ENCODE data around the gene ANKRD17.
"Not testable (repeated sequence)": the region's sequence is repeated elsewhere in the genome, so short reads cannot be mapped to it uniquely, and the experiment has no call there.

The ANKRD17 gene

DNA sequence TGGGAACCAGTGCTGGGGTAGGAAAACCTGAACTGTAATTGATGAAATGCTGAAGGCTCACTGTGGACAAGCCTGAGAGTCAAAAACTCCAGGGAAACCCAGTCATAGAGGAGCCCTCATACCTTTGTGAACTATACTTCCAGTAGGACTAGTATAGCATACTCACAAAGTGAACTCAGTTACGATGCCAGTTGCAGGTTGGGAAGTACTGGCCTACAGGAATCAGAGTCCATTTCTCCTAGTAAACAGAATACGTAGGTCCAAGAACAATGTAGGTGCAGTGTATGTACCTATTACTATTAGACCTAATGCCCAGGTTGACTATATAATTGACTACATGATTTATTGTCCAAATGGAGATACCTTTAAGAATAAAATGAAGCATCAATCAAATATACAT, 8.5 kb upstream of the ANKRD17 start:
- TF ChIP-seq POLR2AphosphoS5 (IDR thresholded peaks at IDR 0.05; ENCODE audit: low read depth, low read length) (no peak), TAF1 (IDR thresholded peaks at IDR 0.05; ENCODE audit: low read depth, low read length) (no peak), PAX5 (IDR thresholded peaks at IDR 0.05; ENCODE audit: insufficient read depth, low read length, severe bottlenecking) (no peak), POU2F2 (IDR thresholded peaks at IDR 0.05; ENCODE audit: low read depth, low read length) (no peak), POLR2A (IDR thresholded peaks at IDR 0.05; ENCODE audit: low read depth, low read length) (no peak), SPI1 (IDR thresholded peaks at IDR 0.05; ENCODE audit: low read depth, low read length) (no peak)
- no peak for DNase-seq (ENCODE audit: insufficient read length, low spot score)
- FAIRE-seq, result no peak

DNA sequence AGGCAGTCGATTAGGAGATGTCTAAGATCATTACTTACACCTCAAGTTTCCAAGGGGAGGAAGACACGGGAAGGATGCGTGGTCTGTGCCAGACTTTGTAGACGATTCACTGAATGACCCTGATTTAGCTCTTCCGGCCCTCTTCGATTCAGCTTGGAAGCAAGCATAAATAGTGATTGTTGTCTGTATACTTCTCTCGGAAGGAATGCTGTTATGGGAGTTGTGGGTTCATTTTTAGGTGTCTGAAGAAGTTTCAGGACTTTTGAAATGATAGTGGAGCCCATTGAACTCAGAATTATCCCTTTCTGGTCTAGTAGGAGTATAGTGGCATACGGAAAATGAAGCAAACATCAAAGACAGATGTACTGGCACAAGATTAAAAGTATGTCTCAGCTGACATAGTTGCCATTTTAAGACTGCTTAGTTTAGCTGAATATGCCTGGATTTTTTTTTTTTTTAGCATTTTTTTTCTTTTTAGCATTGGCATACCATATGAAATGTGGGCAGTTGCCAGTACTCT, 1.0 kb upstream of the ANKRD17 start:
- FAIRE-seq (no peak), DNase-seq (ENCODE audit: insufficient read length, low spot score) (no peak)
- no peak for TF ChIP-seq POLR2AphosphoS5 (IDR thresholded peaks at IDR 0.05; ENCODE audit: low read depth, low read length)
- no peak for TF ChIP-seq PAX5 (IDR thresholded peaks at IDR 0.05; ENCODE audit: insufficient read depth, low read length, severe bottlenecking)
- TF ChIP-seq SPI1 (IDR thresholded peaks at IDR 0.05; ENCODE audit: low read depth, low read length), result no peak
- TF ChIP-seq POLR2A (IDR thresholded peaks at IDR 0.05; ENCODE audit: low read depth, low read length), result no peak

DNA sequence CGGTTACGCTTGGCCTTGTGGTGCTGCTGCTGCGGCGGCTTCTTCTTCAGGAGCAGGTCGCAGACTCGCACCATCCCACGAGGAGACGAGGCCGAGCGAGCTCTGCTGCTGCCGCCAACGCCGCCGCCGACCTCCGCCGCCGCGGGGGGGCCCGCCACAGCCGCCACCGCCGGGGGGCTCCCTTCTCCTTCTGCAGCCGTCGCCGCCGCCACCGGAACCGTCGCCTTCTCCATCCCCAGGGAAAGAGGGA, 237 bp downstream of the ANKRD17 start:
- TF ChIP-seq SPI1 (IDR thresholded peaks at IDR 0.05; ENCODE audit: low read depth, low read length) (no peak), POLR2A (IDR thresholded peaks at IDR 0.05; ENCODE audit: low read depth, low read length) (no peak), PAX5 (IDR thresholded peaks at IDR 0.05; ENCODE audit: insufficient read depth, low read length, severe bottlenecking) (no peak), POU2F2 (IDR thresholded peaks at IDR 0.05; ENCODE audit: low read depth, low read length) (no peak), TAF1 (IDR thresholded peaks at IDR 0.05; ENCODE audit: low read depth, low read length) (no peak), POLR2AphosphoS5 (IDR thresholded peaks at IDR 0.05; ENCODE audit: low read depth, low read length) (no peak)
- peak; percentile 16 for DNase-seq (ENCODE audit: insufficient read length, low spot score)
- no peak for FAIRE-seq

DNA sequence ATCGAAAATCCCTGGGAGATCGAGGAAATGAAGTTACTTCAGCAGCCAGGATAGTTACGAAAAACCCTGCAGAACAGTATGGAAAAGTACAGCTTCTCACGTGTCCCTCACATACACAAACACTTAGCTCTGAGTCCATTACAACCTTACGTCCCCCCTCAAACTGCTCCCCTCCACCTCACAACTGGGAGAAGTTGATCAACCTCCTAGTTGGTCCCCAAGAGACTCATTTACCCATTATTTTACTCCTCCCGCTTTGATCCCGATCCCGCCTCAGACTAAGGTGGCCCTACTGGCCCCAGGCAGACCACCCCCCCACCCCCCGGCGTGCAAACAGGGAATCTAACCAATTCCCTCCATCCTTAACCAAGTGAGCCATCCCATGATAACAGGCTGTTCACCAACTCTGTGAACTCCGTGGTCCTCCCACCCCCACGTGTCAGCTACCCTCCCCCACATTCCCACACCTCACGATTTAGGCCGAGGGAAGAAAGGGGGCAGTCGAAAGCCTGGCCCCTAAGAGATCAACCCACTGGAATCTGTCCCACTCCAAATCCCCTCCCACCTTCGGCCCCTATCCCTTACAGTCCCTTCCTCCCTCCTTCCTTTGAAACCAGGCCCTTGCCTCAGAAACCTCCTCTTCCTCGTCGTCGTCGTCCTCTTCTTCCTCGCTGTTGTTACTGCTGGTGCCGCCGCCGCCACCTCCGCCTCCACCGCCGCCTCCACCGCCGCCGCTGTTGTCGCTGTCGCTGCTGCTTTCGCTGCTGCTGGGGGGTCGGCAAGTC, 755 bp downstream of the ANKRD17 start:
- peak; percentile 11; the same call in 1 of the 2 replicates for TF ChIP-seq POLR2A (IDR thresholded peaks at IDR 0.05; ENCODE audit: low read depth, low read length)
- TF ChIP-seq POU2F2 (IDR thresholded peaks at IDR 0.05; ENCODE audit: low read depth, low read length), result no peak
- peak; percentile 4 for DNase-seq (ENCODE audit: insufficient read length, low spot score)
- FAIRE-seq, result peak; percentile 55

DNA sequence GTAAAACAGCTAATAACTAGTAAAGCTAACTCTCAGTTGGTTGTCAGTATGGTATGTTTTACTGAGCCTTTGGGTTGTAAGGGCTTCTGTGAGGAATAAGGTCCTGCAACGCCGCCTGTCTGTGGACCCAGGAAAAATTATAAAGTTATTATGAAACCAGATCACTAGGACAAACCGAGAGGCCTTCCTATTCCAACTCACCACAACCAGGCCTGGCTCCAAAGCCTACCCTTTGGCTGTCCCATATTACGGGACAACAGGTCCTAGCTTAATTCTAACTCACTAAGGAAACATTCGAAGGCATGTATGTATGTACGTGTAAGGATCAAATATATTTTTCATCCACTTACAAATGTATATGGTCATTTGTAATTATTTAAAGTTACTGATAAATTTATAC, 1.4 kb downstream of the ANKRD17 start:
- DNase-seq (ENCODE audit: insufficient read length, low spot score) (peak; percentile 5), FAIRE-seq (no peak)
- TF ChIP-seq TAF1 (IDR thresholded peaks at IDR 0.05; ENCODE audit: low read depth, low read length) (no peak), POLR2AphosphoS5 (IDR thresholded peaks at IDR 0.05; ENCODE audit: low read depth, low read length) (no peak), SPI1 (IDR thresholded peaks at IDR 0.05; ENCODE audit: low read depth, low read length) (no peak), POLR2A (IDR thresholded peaks at IDR 0.05; ENCODE audit: low read depth, low read length) (no peak), POU2F2 (IDR thresholded peaks at IDR 0.05; ENCODE audit: low read depth, low read length) (no peak), PAX5 (IDR thresholded peaks at IDR 0.05; ENCODE audit: insufficient read depth, low read length, severe bottlenecking) (no peak)

DNA sequence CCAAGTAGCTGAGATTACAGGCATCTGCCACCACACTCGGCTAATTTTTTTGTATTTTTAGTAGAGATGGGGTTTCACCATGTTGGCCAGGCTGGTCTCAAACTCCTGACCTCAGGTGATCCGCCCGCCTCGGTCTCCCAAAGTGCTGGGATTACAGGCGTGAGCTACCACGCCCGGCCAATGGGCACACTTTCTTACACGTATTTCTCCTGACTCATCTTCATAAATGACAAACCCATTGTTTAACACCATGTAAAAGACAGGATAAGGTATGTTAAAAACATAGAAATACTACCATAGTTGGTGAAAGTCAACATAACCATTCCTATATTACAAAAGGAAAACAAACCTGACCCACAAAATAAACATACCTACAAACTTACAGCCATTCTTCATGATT, 2.8 kb downstream of the ANKRD17 start:
- DNase-seq (ENCODE audit: insufficient read length, low spot score); FAIRE-seq: not testable (repeated sequence)

DNA sequence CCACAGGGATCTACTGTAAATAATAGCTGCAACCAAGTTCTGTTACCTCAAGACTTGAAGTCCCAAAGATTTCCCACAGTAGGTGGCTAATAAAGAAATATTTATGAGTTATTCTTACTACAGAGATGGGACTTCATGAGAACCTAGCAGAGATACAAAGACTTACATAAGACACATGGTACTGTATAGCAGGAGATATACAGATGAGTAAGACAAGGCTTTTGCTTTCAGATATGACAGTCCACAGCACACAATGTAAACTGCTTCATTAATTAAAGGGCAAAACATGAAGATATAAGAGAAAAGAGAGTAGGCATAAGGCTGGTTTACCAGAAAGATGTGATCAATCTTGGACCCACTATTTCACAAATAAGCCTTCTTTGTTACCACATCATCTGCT, 6.6 kb downstream of the ANKRD17 start:
- FAIRE-seq (no peak), DNase-seq (ENCODE audit: insufficient read length, low spot score) (no peak)
- no peak for TF ChIP-seq POU2F2 (IDR thresholded peaks at IDR 0.05; ENCODE audit: low read depth, low read length)
- no peak for TF ChIP-seq PAX5 (IDR thresholded peaks at IDR 0.05; ENCODE audit: insufficient read depth, low read length, severe bottlenecking)
- no peak for TF ChIP-seq POLR2A (IDR thresholded peaks at IDR 0.05; ENCODE audit: low read depth, low read length)
- TF ChIP-seq POLR2AphosphoS5 (IDR thresholded peaks at IDR 0.05; ENCODE audit: low read depth, low read length), result no peak
- no peak for TF ChIP-seq TAF1 (IDR thresholded peaks at IDR 0.05; ENCODE audit: low read depth, low read length)

DNA sequence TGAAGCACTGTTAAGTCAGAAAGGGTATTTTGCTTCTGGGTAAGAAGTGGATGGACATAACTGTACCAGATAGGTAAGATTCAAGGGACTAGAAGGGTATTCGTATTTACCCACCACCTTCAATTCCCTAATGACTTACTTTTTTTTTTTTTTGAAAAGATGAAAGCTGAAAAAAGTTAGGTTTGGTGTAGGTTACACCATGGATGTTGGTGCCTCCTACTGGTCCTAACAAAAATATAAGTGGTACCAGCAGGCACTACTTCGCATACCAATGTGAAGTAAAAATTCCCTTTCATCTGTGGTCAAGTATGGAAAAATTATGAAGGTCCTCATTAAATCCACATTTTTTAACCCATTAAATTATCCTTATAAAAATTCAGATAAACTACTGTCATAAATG, 7.2 kb downstream of the ANKRD17 start:
- TF ChIP-seq SPI1 (IDR thresholded peaks at IDR 0.05; ENCODE audit: low read depth, low read length), result no peak
- TF ChIP-seq PAX5 (IDR thresholded peaks at IDR 0.05; ENCODE audit: insufficient read depth, low read length, severe bottlenecking), result no peak
- TF ChIP-seq POU2F2 (IDR thresholded peaks at IDR 0.05; ENCODE audit: low read depth, low read length), result no peak
- TF ChIP-seq TAF1 (IDR thresholded peaks at IDR 0.05; ENCODE audit: low read depth, low read length), result no peak
- no peak for TF ChIP-seq POLR2AphosphoS5 (IDR thresholded peaks at IDR 0.05; ENCODE audit: low read depth, low read length)
- no peak for TF ChIP-seq POLR2A (IDR thresholded peaks at IDR 0.05; ENCODE audit: low read depth, low read length)
- no peak for DNase-seq (ENCODE audit: insufficient read length, low spot score)
- no peak for FAIRE-seq

DNA sequence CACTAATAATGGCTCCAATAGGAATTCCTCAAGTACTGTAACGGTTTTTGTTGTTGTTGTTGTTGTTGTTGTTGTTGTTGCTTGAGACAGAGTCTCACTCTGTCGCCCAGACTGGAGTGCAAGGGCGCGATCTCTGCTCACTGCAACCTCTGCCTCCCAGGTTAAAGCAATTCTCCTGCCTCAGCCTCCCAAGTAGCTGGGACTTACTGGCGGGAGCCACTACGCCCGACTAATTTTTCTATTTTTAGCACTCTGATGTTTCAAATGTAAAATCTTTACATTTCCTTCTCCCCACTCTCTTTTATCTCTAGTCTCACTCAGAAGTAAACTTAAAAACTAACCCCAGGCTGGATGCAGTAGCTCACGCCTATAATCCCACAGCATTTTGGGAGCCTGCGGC, 8.0 kb downstream of the ANKRD17 start:
- no peak for DNase-seq (ENCODE audit: insufficient read length, low spot score)

DNA sequence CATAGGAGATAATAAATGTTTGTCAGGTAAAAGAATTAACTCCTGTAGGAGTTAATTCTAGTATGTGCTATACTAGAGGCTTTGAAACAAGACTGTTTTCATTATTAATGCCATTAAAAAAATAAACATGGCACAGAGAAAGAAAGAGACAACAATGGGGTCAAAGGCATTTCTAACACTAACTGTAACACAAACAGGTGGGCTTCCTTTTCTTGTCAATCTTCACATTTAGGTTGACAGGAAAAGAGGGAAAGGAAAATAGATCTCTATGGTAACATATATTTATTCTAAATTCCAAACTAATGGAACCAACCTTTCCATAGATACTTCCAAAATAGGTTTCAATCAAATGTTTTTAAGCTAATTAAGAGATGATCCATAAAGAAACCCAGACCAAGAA, 9.8 kb downstream of the ANKRD17 start:
- TF ChIP-seq SPI1 (IDR thresholded peaks at IDR 0.05; ENCODE audit: low read depth, low read length), result no peak
- TF ChIP-seq PAX5 (IDR thresholded peaks at IDR 0.05; ENCODE audit: insufficient read depth, low read length, severe bottlenecking), result no peak
- no peak for TF ChIP-seq POLR2AphosphoS5 (IDR thresholded peaks at IDR 0.05; ENCODE audit: low read depth, low read length)
- no peak for TF ChIP-seq POLR2A (IDR thresholded peaks at IDR 0.05; ENCODE audit: low read depth, low read length)
- no peak for TF ChIP-seq TAF1 (IDR thresholded peaks at IDR 0.05; ENCODE audit: low read depth, low read length)
- TF ChIP-seq POU2F2 (IDR thresholded peaks at IDR 0.05; ENCODE audit: low read depth, low read length), result no peak
- no peak for DNase-seq (ENCODE audit: insufficient read length, low spot score)
- FAIRE-seq, result no peak

More for the DNA sequence above, 8.0 kb downstream of the ANKRD17 start:
- no peak for TF ChIP-seq POLR2AphosphoS5 (IDR thresholded peaks at IDR 0.05; ENCODE audit: low read depth, low read length)
- TF ChIP-seq SPI1 (IDR thresholded peaks at IDR 0.05; ENCODE audit: low read depth, low read length), result no peak
- TF ChIP-seq POU2F2 (IDR thresholded peaks at IDR 0.05; ENCODE audit: low read depth, low read length), result no peak
- no peak for TF ChIP-seq TAF1 (IDR thresholded peaks at IDR 0.05; ENCODE audit: low read depth, low read length)
- TF ChIP-seq POLR2A (IDR thresholded peaks at IDR 0.05; ENCODE audit: low read depth, low read length), result no peak
- no peak for TF ChIP-seq PAX5 (IDR thresholded peaks at IDR 0.05; ENCODE audit: insufficient read depth, low read length, severe bottlenecking)
- FAIRE-seq, result no peak
